Measurements from ENCODE around the gene HRH1. TPM values are rescaled to one million over a fixed set of nuclear protein-coding genes. Genes with fewer than 3 reads are reported as not detected.

HRH1 gene
- total RNA-seq, 2 donors from 2014 or later: 17.7 to 48.3 TPM

DNA sequence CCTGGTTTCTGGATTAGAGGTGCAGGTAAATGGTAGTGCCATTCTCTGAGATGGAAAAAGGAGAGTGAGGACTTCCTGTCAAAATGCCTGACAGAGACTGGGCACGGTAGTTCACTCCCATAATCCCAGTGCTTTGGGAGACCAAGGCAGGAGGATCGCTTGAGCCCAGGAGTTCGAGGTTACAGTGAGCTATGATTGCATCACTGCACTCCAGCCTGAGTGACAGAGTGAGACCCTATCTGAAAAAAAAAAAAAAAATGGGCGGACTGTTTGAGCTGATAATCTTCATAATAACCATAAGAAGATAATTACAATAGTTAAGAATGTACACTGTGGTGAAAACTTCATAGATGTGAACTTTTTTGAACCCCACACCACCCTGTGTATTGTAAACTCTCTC lies 44.2 kb downstream of the HRH1 start:
- no peak for ATAC-seq (ENCODE audit: insufficient number of reproducible peaks, low FRiP score, low read depth)
- Histone ChIP-seq H3K4me1 (ENCODE audit: control insufficient read depth in 1 of 2, low read depth in 2 of 2) (peaks cover 30 to 75% of the 10 kb centered on the region in 2 donors), H3K4me3 (no peak overlapping the region), H3K9me3 (no peaks in the 10 kb centered on the region), H3K27me3 (replicated peaks; ENCODE audit: insufficient read depth) (no peaks in the 10 kb centered on the region), H3K27ac (peak overlapping the region; percentile 31 to 46), H3K36me3 (no peaks in the 10 kb centered on the region)
- no peak for DNase-seq (ENCODE audit: low spot score)
- TF ChIP-seq CTCF (IDR thresholded peaks at IDR 0.05): no peak

GRCh38 chr3:11199902-11200845 lies 45.9 kb downstream of the HRH1 start:
- Histone ChIP-seq H3K9me3 (no peaks in the 10 kb centered on the region), H3K27me3 (replicated peaks; ENCODE audit: insufficient read depth) (no peaks in the 10 kb centered on the region), H3K4me3 (no peak overlapping the region), H3K36me3 (no peaks in the 10 kb centered on the region), H3K4me1 (ENCODE audit: control insufficient read depth in 1 of 2, low read depth in 2 of 2) (peaks cover 37 to 74% of the 10 kb centered on the region in 2 donors), H3K27ac (peak overlapping the region; percentile 67 to 77)
- no peak for ATAC-seq (ENCODE audit: insufficient number of reproducible peaks, low FRiP score, low read depth)
- TF ChIP-seq CTCF (IDR thresholded peaks at IDR 0.05): no peak
- DNase-seq (ENCODE audit: low spot score): no peak

DNA sequence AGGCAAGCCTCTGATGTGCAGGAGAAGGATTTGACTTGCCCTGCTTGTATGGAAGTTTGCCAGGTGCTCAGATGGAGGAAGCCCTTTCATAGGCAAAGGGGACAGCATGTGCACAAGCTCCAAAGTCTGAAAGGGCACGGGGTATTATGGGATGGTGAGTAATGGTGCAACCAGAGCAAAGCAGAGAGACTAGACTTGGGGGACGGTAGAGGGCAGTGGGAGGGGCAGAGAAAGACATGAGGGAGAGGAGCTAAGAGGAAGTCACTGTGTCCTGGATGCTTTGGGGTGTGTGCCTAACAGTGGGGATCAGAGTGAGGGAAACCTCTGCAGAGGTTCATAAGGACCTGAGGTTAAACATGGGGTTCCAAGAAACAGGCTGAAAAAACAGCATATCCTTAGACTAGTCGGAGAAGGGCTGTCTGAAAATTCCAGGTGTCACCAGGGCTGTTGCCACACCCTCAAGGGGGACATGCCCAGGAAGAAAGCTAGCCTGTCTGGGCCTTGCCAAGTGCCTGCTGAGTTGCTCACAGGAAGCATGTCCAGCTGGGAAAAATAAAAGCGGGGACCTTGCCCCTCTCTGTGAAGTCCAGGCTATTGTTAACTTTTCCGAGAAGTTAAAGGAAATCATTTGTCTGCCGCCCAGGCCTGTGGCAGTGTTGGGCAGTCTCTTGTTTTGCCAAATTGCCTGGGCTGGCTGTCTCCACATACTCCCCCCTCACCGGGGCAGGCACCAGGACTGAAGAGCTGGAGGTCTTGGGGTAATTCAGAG lies 47.1 kb downstream of the HRH1 start:
- H3K27ac ChIP-seq: peak overlapping the region; percentile 67 to 77

GRCh38 chr3:11203961-11204360 lies 49.7 kb downstream of the HRH1 start:
- Histone ChIP-seq H3K27me3 (replicated peaks; ENCODE audit: insufficient read depth) (no peaks in the 10 kb centered on the region), H3K36me3 (no peaks in the 10 kb centered on the region), H3K4me1 (ENCODE audit: control insufficient read depth in 1 of 2, low read depth in 2 of 2) (peaks cover 36 to 73% of the 10 kb centered on the region in 2 donors), H3K27ac (peak overlapping the region in 1 of 2 donors; percentile 22), H3K9me3 (no peaks in the 10 kb centered on the region), H3K4me3 (no peak overlapping the region)
- ATAC-seq (ENCODE audit: insufficient number of reproducible peaks, low FRiP score, low read depth) (no peak), DNase-seq (ENCODE audit: low spot score) (no peak)
- TF ChIP-seq CTCF (IDR thresholded peaks at IDR 0.05): no peak

More for the DNA sequence above, 47.1 kb downstream of the HRH1 start:
- no peak for TF ChIP-seq CTCF (IDR thresholded peaks at IDR 0.05)
- Histone ChIP-seq H3K9me3 (no peaks in the 10 kb centered on the region), H3K4me3 (no peak overlapping the region), H3K4me1 (ENCODE audit: control insufficient read depth in 1 of 2, low read depth in 2 of 2) (peaks cover 36 to 74% of the 10 kb centered on the region in 2 donors), H3K36me3 (no peaks in the 10 kb centered on the region), H3K27me3 (replicated peaks; ENCODE audit: insufficient read depth) (no peaks in the 10 kb centered on the region)
- peak; percentile 73 for ATAC-seq (ENCODE audit: insufficient number of reproducible peaks, low FRiP score, low read depth)
- DNase-seq (ENCODE audit: low spot score): peak; percentile 34

Data from thoracic aorta (tissue), 2 donors.